H1 (cell line): ENCODE data around the gene PPP2R2B. TPM values are rescaled to one million over a fixed set of nuclear protein-coding genes. Genes with fewer than 3 reads are reported as not detected.

Experiments
- CTCF ChIA-PET: fragments of 300-600 bp; sonication (Branson Sonifier 250); formaldehyde crosslinking; loops from one replicate; lab custom pipeline; 2021; ENCODE audit not compliant: partially characterized antibody; lab: Charles Lee
- POLR2A ChIA-PET: fragments of 300-600 bp; sonication (Branson Sonifier 250); formaldehyde crosslinking; loops from one replicate; lab custom pipeline; 2021; ENCODE audit warnings: inconsistent platforms; ENCODE audit not compliant: partially characterized antibody; lab: Charles Lee
- DNase-seq, 2 experiments: peaks; one replicate each; pipeline versions ENCODE4 v3.0.0 to v3.0.0-alpha.2; 2010 to 2022; ENCODE audit warnings: low spot score in 2 of 2, low read depth in 1 of 2, mixed read lengths in 1 of 2
- FAIRE-seq: peaks from 2 replicates; lab custom pipeline; 2011; peaks lifted over from hg19 to GRCh38; lab: Jason Lieb, UNC
- H2AFZ ChIP-seq: 2 replicates; pipeline ENCODE4 v1.8.1; 2012; ENCODE audit warnings: low read length, inconsistent platforms
- H2AK5ac ChIP-seq: 2 replicates; pipeline ENCODE4 v1.6.1; 2013; ENCODE audit warnings: low read depth, low read length
- H2BK120ac ChIP-seq: replicated peaks from 2 replicates; pipeline ENCODE3; 2013; ENCODE audit warnings: low read depth, low read length, inconsistent platforms
- H2BK12ac ChIP-seq: 2 replicates; pipeline ENCODE4 v1.6.1; 2013; ENCODE audit warnings: low read depth, low read length
- H2BK15ac ChIP-seq: 2 replicates; pipeline ENCODE4 v1.6.1; 2013; ENCODE audit warnings: low read length
- H2BK20ac ChIP-seq: 2 replicates; pipeline ENCODE4 v1.6.1; 2013; ENCODE audit warnings: low read length
- H2BK5ac ChIP-seq: 2 replicates; pipeline ENCODE4 v1.6.1; 2013; ENCODE audit warnings: low read depth, low read length
- H3K14ac ChIP-seq: 2 replicates; pipeline ENCODE4 v1.6.1; 2013; ENCODE audit warnings: inconsistent platforms; ENCODE audit not compliant: insufficient read length
- H3K18ac ChIP-seq: 2 replicates; pipeline ENCODE4 v1.6.1; 2013; ENCODE audit warnings: low read length; ENCODE audit errors: extremely low read depth
- H3K23ac ChIP-seq: 2 replicates; pipeline ENCODE4 v1.6.1; 2013; ENCODE audit warnings: inconsistent platforms; ENCODE audit not compliant: insufficient read length
- H3K23me2 ChIP-seq: 2 replicates; pipeline ENCODE4 v1.6.1; 2013; ENCODE audit warnings: low read depth, low read length
- H3K27ac ChIP-seq: 2 replicates; pipeline ENCODE4 v1.6.1; 2011; ENCODE audit warnings: low read depth, low read length, inconsistent platforms
- H3K27me3 ChIP-seq, 4 experiments: replicated peaks in 1 of 4; 1 replicate in 1 of 4; 2 replicates in 3 of 4; pipeline versions ENCODE4 v1.6.1 to v1.8.1; 2011 to 2013; ENCODE audit warnings: low read length in 3 of 4, mild to moderate bottlenecking in 3 of 4, inconsistent platforms in 2 of 4, mixed read lengths in 2 of 4, moderate library complexity in 1 of 4; ENCODE audit not compliant: control insufficient read depth in 3 of 4, insufficient read depth in 3 of 4; ENCODE audit errors: extremely low read depth in 1 of 4
- H3K36me3 ChIP-seq, 4 experiments: 2 replicates each; pipeline versions ENCODE4 v1.6.1 to v1.8.1; 2011 to 2013; ENCODE audit warnings: mild to moderate bottlenecking in 4 of 4, low read length in 3 of 4, moderate library complexity in 2 of 4, control low read depth in 1 of 4, inconsistent platforms in 1 of 4; ENCODE audit not compliant: insufficient read depth in 4 of 4, control insufficient read depth in 2 of 4
- H3K4ac ChIP-seq: replicated peaks from 2 replicates; pipeline ENCODE3; 2013; ENCODE audit warnings: low read length, low read depth, mixed read lengths, inconsistent platforms; ENCODE audit not compliant: insufficient read length
- H3K4me1 ChIP-seq, 4 experiments: replicated peaks in 1 of 4; 1 replicate in 1 of 4; 2 replicates in 3 of 4; pipeline versions ENCODE4 v1.6.1 to v1.8.1; 2011 to 2013; ENCODE audit warnings: low read length in 3 of 4, inconsistent platforms in 2 of 4, mixed read lengths in 1 of 4; ENCODE audit not compliant: insufficient read depth in 4 of 4, control insufficient read depth in 3 of 4
- H3K4me2 ChIP-seq, 2 experiments: 2 replicates each; pipeline versions ENCODE4 v1.6.1 to v1.8.1; 2011 to 2013; ENCODE audit warnings: low read depth in 2 of 2, low read length in 2 of 2, control low read depth in 1 of 2, inconsistent platforms in 1 of 2, mild to moderate bottlenecking in 1 of 2; ENCODE audit not compliant: insufficient read depth in 1 of 2
- H3K4me3 ChIP-seq, 4 experiments: fragments of 200-600, 300-600 bp in 1 of 4; sonication (generic), shearing (Covaris generic), sonication (Bioruptor Twin) in 1 of 4; 2 replicates each; pipeline versions ENCODE4 v1.5.1 to v1.8.1; 2011 to 2016; ENCODE audit warnings: low read length in 4 of 4, low read depth in 3 of 4, control low read depth in 2 of 4, inconsistent platforms in 2 of 4, mild to moderate bottlenecking in 2 of 4, mixed read lengths in 1 of 4, moderate library complexity in 1 of 4; ENCODE audit not compliant: insufficient read depth in 2 of 4; ENCODE audit errors: extremely low read depth in 1 of 4
- H3K56ac ChIP-seq: replicated peaks from 2 replicates; pipeline ENCODE3; 2013; ENCODE audit warnings: low read depth, mild to moderate bottlenecking, mixed read lengths, low read length, inconsistent platforms; ENCODE audit not compliant: insufficient read length
- H3K79me1 ChIP-seq: 2 replicates; pipeline ENCODE4 v1.6.1; 2013; ENCODE audit warnings: low read depth, low read length, control low read depth
- H3K79me2 ChIP-seq, 2 experiments: 2 replicates each; pipeline versions ENCODE4 v1.6.1 to v1.8.1; 2012 to 2013; ENCODE audit warnings: low read length in 2 of 2, mild to moderate bottlenecking in 2 of 2, inconsistent platforms in 1 of 2; ENCODE audit not compliant: insufficient read depth in 2 of 2, control insufficient read depth in 1 of 2
- H3K9ac ChIP-seq, 4 experiments: replicated peaks in 1 of 4; 1 replicate in 1 of 4; 2 replicates in 3 of 4; pipeline versions ENCODE4 v1.6.1 to v1.8.1; 2011 to 2013; ENCODE audit warnings: low read depth in 3 of 4, low read length in 3 of 4, control low read depth in 2 of 4, mild to moderate bottlenecking in 2 of 4, moderate library complexity in 2 of 4, inconsistent platforms in 1 of 4; ENCODE audit errors: extremely low read depth in 1 of 4
- H3K9me3 ChIP-seq, 2 experiments: 2 replicates each; pipeline versions ENCODE4 v1.6.1 to v1.8.1; 2012 to 2013; ENCODE audit warnings: mild to moderate bottlenecking in 2 of 2, moderate library complexity in 2 of 2, control low read depth in 1 of 2, inconsistent platforms in 1 of 2, low read depth in 1 of 2, low read length in 1 of 2, mixed read lengths in 1 of 2; ENCODE audit not compliant: insufficient read depth in 2 of 2
- H4K20me1 ChIP-seq, 2 experiments: replicated peaks in 1 of 2; 2 replicates each; pipeline versions ENCODE3 to v1.8.1; 2011 to 2013; ENCODE audit warnings: inconsistent platforms in 2 of 2, low read length in 2 of 2, mild to moderate bottlenecking in 1 of 2; ENCODE audit not compliant: insufficient read depth in 2 of 2, control insufficient read depth in 1 of 2
- H4K5ac ChIP-seq: 2 replicates; pipeline ENCODE4 v1.6.1; 2013; ENCODE audit warnings: low read length, low read depth, mixed read lengths, inconsistent platforms; ENCODE audit not compliant: insufficient read length
- H4K8ac ChIP-seq: 2 replicates; pipeline ENCODE4 v1.8.0; 2013; ENCODE audit warnings: mild to moderate bottlenecking, moderate library complexity, low read length, inconsistent platforms; ENCODE audit not compliant: insufficient read depth; ENCODE audit errors: extremely low read depth
- H4K91ac ChIP-seq: replicated peaks from 2 replicates; pipeline ENCODE3; 2013; ENCODE audit warnings: low read length, mixed read lengths, inconsistent platforms; ENCODE audit not compliant: insufficient read length
- ATF3 ChIP-seq: IDR thresholded peaks from 2 replicates; pipeline ENCODE4 v1.6.1; 2011; ENCODE audit warnings: low read depth, mild to moderate bottlenecking, low read length; ENCODE audit not compliant: insufficient read depth
- CEBPB ChIP-seq: IDR thresholded peaks from 2 replicates; pipeline ENCODE4 v1.6.1; 2012; ENCODE audit warnings: low read depth, low read length
- EZH2 ChIP-seq: fragments of 200-600 bp; sonication (generic); IDR thresholded peaks from 2 replicates; pipeline ENCODE4 v1.7.1; 2012; ENCODE audit warnings: low read depth, mild to moderate bottlenecking, moderate library complexity, low read length, inconsistent platforms; ENCODE audit not compliant: severe bottlenecking
- SUZ12 ChIP-seq: fragments of 200-600 bp; sonication (generic); IDR thresholded peaks from 2 replicates; pipeline ENCODE4 v1.6.1; 2012; ENCODE audit warnings: mild to moderate bottlenecking, inconsistent platforms, low read length, moderate library complexity, mixed read lengths
- WGBS, 2 experiments: shearing (Covaris generic) in 1 of 2; methylation state at CpG; one replicate each; pipeline versions ENCODE4 v1.1.6 to v1.1.7; 2013 to 2015; ENCODE audit warnings: low lambda C conversion rate in 2 of 2, mixed read lengths in 2 of 2, inconsistent platforms in 1 of 2, low coverage in 1 of 2, missing lambda C conversion rate in 1 of 2; ENCODE audit not compliant: insufficient replicate concordance in 2 of 2, insufficient coverage in 1 of 2, insufficient read length in 1 of 2; ENCODE audit errors: extremely low coverage in 1 of 2, missing lambda C conversion rate in 1 of 2; 5-methylcytosine and 5-hydroxymethylcytosine counted together
- polyA plus RNA-seq, 7 experiments: library from polyadenylated mRNA; depleted of rRNA in 3 of 7; stranded (reverse) in 5 of 7; unstranded in 2 of 7; fragments of >200 nt in 5 of 7; fragments of 200-250 nt in 2 of 7; gene quantifications; 1 replicate in 5 of 7; 2 replicates in 1 of 7; 4 replicates in 1 of 7; pipeline versions ENCODE4 v1.2.1 to v1.2.3, GENCODE V29; 2011 to 2013; ENCODE audit warnings: missing spikeins in 2 of 7, mixed read lengths in 2 of 7
- total RNA-seq: library from RNA; stranded (reverse); fragmentation: NEBNext Ultra II Directional; extraction: Animal tissue kit (Norgen Biotek cat#: 25700); gene quantifications from 2 replicates; pipeline ENCODE4 v1.2.1, GENCODE V29; 2021

Gene PPP2R2B
- total and polyA plus RNA-seq, 2 of the 8 experiments (the other 6 are each of a cell fraction or from before 2014, with no cell fraction given): 21.1 to 37.1 TPM

DNA sequence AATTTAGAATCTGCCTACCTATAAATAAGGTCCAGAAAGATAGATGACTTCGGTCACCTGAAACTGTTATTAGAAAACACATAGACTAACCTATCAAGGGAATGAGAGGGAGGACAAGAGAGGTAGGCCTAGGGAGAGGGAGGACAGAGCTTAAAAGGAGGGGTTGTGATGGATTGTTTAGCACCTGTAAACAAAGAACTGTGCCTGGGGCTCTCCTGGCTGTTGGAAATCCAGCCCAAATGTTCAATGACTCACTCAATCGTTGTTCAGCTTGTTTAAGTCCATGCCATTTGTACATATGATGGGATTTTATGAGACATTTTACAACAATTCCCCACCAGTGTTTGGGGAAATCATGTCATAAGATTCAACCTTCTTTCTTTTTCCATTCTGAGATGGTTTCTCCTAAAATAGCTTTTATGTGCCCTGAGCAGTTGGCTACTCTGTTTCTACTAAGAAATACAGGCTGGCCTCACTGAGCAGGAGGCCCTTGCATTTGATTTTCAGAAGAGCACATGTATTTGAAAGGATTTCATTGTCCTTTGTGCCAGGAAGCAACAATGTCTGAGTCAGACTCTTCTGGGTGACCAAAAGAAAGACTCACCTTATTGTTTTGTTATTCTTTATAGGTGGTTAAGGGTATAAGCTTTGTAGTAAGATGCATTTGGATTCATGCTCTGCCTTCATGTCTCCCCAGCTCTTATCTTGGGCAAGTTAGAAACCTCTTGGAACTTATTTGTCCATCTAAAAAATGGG is 314.4 kb downstream of the PPP2R2B start:
- H3K27me3 ChIP-seq: no peaks in the 10 kb centered on the region
- no peak overlapping the region; the same call in 1 of the 2 replicates for H2AFZ ChIP-seq
- H2AK5ac ChIP-seq: no peak overlapping the region
- H3K14ac ChIP-seq: no peak overlapping the region
- no peak overlapping the region for H2BK12ac ChIP-seq
- H3K79me1 ChIP-seq: no peaks in the 10 kb centered on the region
- H3K23me2 ChIP-seq: no peaks in the 10 kb centered on the region; the same call in none of the 2 replicates
- no peak overlapping the region for H4K91ac ChIP-seq
- H2BK20ac ChIP-seq: no peak overlapping the region
- H3K9ac ChIP-seq: no peak overlapping the region
- H3K4me1 ChIP-seq: peaks cover 2 to 11% (median 5%) of the 10 kb centered on the region in 4 experiments; a peak in 5 of 7 replicates
- H3K18ac ChIP-seq: no peak overlapping the region
- WGBS, 2 experiments: 89% methylated on average over 2 of the region's 2 CpGs; no CpG with 5 or more reads in 1 of the 2 experiments
- H4K8ac ChIP-seq: no peak overlapping the region
- H3K23ac ChIP-seq: no peak overlapping the region
- H3K4me3 ChIP-seq: no peak overlapping the region
- ChIA-PET CTCF (interaction anchor here (0.7 to 1.5 kb wide), 10 partner anchors 8 to 483 kb away, joined by 3 to 12 read pairs (median 4); no protein-coding TSS in a partner anchor), POLR2A (no interaction called here)
- no peak overlapping the region for H3K27ac ChIP-seq
- H3K79me2 ChIP-seq: no peaks in the 10 kb centered on the region
- no peak overlapping the region for H3K4ac ChIP-seq
- no peaks in the 10 kb centered on the region for H3K9me3 ChIP-seq
- H2BK5ac ChIP-seq: no peak overlapping the region
- DNase-seq (no peak), FAIRE-seq (no peak)
- H3K36me3 ChIP-seq: no peaks in the 10 kb centered on the region
- no peaks in the 10 kb centered on the region for H4K20me1 ChIP-seq
- no peak overlapping the region; the same call in 1 of the 2 replicates for H2BK15ac ChIP-seq
- H3K4me2 ChIP-seq: no peak overlapping the region
- TF ChIP-seq CEBPB (no peak), SUZ12 (no peak), EZH2 (no peak), ATF3 (no peak)
- H2BK120ac ChIP-seq: no peak overlapping the region
- H4K5ac ChIP-seq: no peak overlapping the region
- H3K56ac ChIP-seq: no peak overlapping the region
